Measurements from ENCODE around the gene GPC5.

DNA sequence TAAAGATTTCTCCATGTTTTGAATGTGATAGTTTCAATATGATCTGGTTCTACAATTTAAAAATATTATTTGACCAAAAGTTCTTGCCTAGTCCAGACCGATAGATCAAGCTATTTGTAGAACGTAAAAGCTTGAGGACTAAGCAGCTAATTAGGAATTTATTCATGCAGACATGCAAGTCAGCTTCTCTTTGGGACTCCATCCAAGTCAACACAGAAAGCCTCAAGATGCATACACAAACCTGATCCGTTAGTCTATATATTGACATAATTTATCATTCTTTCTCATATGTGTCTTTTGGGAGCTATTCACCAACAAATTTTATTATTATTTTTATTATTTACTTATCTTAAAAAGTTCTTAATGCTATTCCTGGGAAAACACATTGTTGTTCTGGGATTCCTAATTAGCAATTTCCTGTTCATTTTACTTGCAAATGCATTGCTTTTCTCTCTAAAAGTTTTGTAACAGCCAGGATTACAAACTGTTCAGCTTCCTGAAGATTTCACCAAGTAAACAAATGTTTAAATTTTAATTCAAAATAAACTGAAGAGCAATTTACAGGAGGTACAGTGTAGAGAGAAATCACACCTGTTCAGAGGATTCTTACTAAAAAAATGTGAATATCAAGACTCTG is 375.3 kb downstream of the GPC5 start:
- no peak for TF ChIP-seq CTCF (IDR thresholded peaks at IDR 0.05; ENCODE audit: insufficient read depth, low read length, poor library complexity, severe bottlenecking)
- no peak for TF ChIP-seq EZH2phosphoT487 (conservative IDR thresholded peaks at IDR 0.05; ENCODE audit: low read length)

All from SU-DHL-6 (cell line).